ENCODE measurements around the gene DIAPH3.

DIAPH3 gene

DNA sequence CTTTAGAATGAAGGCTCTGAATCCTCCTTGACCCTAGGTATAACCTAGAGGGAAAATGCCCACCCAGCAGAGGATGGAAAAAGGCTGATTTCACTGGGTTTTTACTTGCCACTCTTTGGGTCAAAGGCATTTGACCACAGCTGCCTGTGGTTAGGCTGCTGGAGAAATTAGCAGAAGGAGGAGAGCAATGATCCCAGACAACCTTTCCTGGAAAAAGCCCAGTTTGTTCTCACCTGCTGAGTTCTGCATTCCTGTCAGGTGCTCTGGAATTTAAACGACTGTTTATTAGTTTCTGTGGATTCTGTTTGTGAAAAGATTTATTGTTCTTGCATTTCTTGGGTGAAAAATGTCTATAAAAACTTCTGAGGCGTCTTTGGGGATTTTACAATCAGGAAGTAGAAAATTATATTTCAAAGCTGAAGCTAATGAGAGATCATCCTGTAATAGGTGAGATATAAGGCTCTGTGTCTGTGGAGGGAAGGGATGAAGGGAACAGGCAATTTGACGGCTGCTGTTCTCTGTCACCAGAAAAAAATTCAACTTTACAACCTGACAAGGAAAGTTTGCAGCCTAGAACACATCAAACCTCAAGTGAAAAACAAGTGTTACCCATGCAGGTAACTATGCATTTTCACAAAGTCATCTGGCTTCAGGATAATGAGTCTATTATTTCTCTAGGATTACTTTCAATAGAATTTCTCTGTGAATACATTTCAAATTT, 519.7 kb downstream of the DIAPH3 start:
- no peak overlapping the region for H3K4me3 ChIP-seq (ENCODE audit: low read depth, low read length)
- TF ChIP-seq ZNF658 (tag by site-specific recombination; IDR thresholded peaks at IDR 0.05) = no peak
- no peak for TF ChIP-seq BCL11B (tag by site-specific recombination; IDR thresholded peaks at IDR 0.05; ENCODE audit: low read depth)
- no peak for TF ChIP-seq MYNN (tag by site-specific recombination; IDR thresholded peaks at IDR 0.05; ENCODE audit: borderline replicate concordance)
- TF ChIP-seq ZNF169 (tag by site-specific recombination; IDR thresholded peaks at IDR 0.05) = no peak
- TF ChIP-seq, protein P1, sequence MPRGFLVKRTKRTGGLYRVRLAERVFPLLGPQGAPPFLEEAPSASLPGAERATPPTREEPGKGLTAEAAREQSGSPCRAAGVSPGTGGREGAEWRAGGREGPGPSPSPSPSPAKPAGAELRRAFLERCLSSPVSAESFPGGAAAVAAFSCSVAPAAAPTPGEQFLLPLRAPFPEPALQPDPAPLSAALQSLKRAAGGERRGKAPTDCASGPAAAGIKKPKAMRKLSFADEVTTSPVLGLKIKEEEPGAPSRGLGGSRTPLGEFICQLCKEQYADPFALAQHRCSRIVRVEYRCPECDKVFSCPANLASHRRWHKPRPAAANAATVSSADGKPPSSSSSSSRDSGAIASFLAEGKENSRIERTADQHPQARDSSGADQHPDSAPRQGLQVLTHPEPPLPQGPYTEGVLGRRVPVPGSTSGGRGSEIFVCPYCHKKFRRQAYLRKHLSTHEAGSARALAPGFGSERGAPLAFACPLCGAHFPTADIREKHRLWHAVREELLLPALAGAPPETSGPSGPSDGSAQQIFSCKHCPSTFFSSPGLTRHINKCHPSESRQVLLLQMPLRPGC (tag by site-specific recombination; IDR thresholded peaks at IDR 0.05) = no peak
- TF ChIP-seq PRDM1 (tag by site-specific recombination; IDR thresholded peaks at IDR 0.05) = no peak
- no peak overlapping the region for H3K27ac ChIP-seq (ENCODE audit: extremely low read depth, low read depth, low read length)
- POLR2A ChIA-PET = no interaction called here
- H3K4me1 ChIP-seq (ENCODE audit: control insufficient read depth, insufficient read depth, low read length) = no peaks in the 10 kb centered on the region
- no peaks in the 10 kb centered on the region for H3K36me3 ChIP-seq (ENCODE audit: control insufficient read depth in 2 of 2, insufficient read depth in 1 of 2, low read length in 2 of 2)
- no peaks in the 10 kb centered on the region for H3K9me3 ChIP-seq (ENCODE audit: control insufficient read depth, insufficient read depth, low read depth, low read length)
- CTCF ChIA-PET = no interaction called here

GRCh38 chr13:59643364-59643841, 520.3 kb downstream of the DIAPH3 start:
- H3K36me3 ChIP-seq (ENCODE audit: control insufficient read depth in 2 of 2, insufficient read depth in 1 of 2, low read length in 2 of 2) = no peaks in the 10 kb centered on the region
- H3K27ac ChIP-seq (ENCODE audit: extremely low read depth, low read depth, low read length) = no peak overlapping the region
- no peaks in the 10 kb centered on the region for H3K4me1 ChIP-seq (ENCODE audit: control insufficient read depth, insufficient read depth, low read length)
- no peak for TF ChIP-seq ZNF16 (tag by site-specific recombination; IDR thresholded peaks at IDR 0.05; ENCODE audit: low read depth)
- no peak overlapping the region for H3K4me3 ChIP-seq (ENCODE audit: low read depth, low read length)
- ChIA-PET POLR2A (no interaction called here), CTCF (no interaction called here)
- H3K9me3 ChIP-seq (ENCODE audit: control insufficient read depth, insufficient read depth, low read depth, low read length) = no peaks in the 10 kb centered on the region

DNA sequence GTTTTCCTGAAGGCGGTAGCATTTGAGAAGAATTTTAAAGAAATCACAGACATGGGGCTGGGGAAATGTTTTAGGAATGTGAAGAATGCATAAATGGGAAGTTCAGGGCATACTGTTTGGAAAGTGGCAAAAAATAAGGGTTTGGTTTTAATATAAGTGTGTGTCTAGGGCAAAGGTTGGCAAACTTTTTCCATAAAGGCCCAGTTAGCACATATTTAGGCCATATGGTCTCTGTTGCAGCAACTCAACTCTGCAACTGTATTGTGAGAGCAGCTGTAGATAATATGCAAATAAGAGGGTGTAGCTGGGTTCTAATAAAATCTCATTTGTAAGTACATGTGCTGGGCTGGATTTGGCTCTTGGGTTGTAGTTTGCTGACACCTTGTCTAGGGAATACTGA, 521.9 kb downstream of the DIAPH3 start:
- H3K9me3 ChIP-seq (ENCODE audit: control insufficient read depth, insufficient read depth, low read depth, low read length) = no peaks in the 10 kb centered on the region
- no peak overlapping the region for H3K4me3 ChIP-seq (ENCODE audit: low read depth, low read length)
- no peaks in the 10 kb centered on the region for H3K36me3 ChIP-seq (ENCODE audit: control insufficient read depth in 2 of 2, insufficient read depth in 1 of 2, low read length in 2 of 2)
- H3K27ac ChIP-seq (ENCODE audit: extremely low read depth, low read depth, low read length) = no peak overlapping the region
- ChIA-PET POLR2A (no interaction called here), CTCF (interaction anchor here (0.7 kb wide), 1 partner anchor 272 kb away, joined by 3 read pairs; no protein-coding TSS in a partner anchor)
- no peaks in the 10 kb centered on the region for H3K4me1 ChIP-seq (ENCODE audit: control insufficient read depth, insufficient read depth, low read length)
- TF ChIP-seq ZBTB17 (tag by site-specific recombination; IDR thresholded peaks at IDR 0.05) = no peak
- TF ChIP-seq ZNF792 (tag by site-specific recombination; IDR thresholded peaks at IDR 0.05) = no peak
- TF ChIP-seq ZNF248 (tag by site-specific recombination; IDR thresholded peaks at IDR 0.05) = no peak
- TF ChIP-seq ZNF521 (tag by site-specific recombination; IDR thresholded peaks at IDR 0.05) = no peak
- no peak for TF ChIP-seq ZEB2 (tag by site-specific recombination; IDR thresholded peaks at IDR 0.05)
- no peak for TF ChIP-seq ZNF391 (tag by site-specific recombination; IDR thresholded peaks at IDR 0.05; ENCODE audit: borderline replicate concordance, low read depth)
- no peak for TF ChIP-seq ZXDB (tag by site-specific recombination; IDR thresholded peaks at IDR 0.05)
- TF ChIP-seq ZNF529 (tag by site-specific recombination; IDR thresholded peaks at IDR 0.05; ENCODE audit: insufficient replicate concordance) = no peak
- TF ChIP-seq ZNF473 (tag by site-specific recombination; IDR thresholded peaks at IDR 0.05) = no peak
- no peak for TF ChIP-seq ZNF639 (tag by site-specific recombination; IDR thresholded peaks at IDR 0.05)
- TF ChIP-seq KLF10 (tag by site-specific recombination; IDR thresholded peaks at IDR 0.05) = no peak
- TF ChIP-seq, protein P2, sequence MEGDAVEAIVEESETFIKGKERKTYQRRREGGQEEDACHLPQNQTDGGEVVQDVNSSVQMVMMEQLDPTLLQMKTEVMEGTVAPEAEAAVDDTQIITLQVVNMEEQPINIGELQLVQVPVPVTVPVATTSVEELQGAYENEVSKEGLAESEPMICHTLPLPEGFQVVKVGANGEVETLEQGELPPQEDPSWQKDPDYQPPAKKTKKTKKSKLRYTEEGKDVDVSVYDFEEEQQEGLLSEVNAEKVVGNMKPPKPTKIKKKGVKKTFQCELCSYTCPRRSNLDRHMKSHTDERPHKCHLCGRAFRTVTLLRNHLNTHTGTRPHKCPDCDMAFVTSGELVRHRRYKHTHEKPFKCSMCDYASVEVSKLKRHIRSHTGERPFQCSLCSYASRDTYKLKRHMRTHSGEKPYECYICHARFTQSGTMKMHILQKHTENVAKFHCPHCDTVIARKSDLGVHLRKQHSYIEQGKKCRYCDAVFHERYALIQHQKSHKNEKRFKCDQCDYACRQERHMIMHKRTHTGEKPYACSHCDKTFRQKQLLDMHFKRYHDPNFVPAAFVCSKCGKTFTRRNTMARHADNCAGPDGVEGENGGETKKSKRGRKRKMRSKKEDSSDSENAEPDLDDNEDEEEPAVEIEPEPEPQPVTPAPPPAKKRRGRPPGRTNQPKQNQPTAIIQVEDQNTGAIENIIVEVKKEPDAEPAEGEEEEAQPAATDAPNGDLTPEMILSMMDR (tag by site-specific recombination; IDR thresholded peaks at IDR 0.05) = no peak
- no peak for TF ChIP-seq ZNF488 (tag by site-specific recombination; IDR thresholded peaks at IDR 0.05)
- TF ChIP-seq, protein P3, sequence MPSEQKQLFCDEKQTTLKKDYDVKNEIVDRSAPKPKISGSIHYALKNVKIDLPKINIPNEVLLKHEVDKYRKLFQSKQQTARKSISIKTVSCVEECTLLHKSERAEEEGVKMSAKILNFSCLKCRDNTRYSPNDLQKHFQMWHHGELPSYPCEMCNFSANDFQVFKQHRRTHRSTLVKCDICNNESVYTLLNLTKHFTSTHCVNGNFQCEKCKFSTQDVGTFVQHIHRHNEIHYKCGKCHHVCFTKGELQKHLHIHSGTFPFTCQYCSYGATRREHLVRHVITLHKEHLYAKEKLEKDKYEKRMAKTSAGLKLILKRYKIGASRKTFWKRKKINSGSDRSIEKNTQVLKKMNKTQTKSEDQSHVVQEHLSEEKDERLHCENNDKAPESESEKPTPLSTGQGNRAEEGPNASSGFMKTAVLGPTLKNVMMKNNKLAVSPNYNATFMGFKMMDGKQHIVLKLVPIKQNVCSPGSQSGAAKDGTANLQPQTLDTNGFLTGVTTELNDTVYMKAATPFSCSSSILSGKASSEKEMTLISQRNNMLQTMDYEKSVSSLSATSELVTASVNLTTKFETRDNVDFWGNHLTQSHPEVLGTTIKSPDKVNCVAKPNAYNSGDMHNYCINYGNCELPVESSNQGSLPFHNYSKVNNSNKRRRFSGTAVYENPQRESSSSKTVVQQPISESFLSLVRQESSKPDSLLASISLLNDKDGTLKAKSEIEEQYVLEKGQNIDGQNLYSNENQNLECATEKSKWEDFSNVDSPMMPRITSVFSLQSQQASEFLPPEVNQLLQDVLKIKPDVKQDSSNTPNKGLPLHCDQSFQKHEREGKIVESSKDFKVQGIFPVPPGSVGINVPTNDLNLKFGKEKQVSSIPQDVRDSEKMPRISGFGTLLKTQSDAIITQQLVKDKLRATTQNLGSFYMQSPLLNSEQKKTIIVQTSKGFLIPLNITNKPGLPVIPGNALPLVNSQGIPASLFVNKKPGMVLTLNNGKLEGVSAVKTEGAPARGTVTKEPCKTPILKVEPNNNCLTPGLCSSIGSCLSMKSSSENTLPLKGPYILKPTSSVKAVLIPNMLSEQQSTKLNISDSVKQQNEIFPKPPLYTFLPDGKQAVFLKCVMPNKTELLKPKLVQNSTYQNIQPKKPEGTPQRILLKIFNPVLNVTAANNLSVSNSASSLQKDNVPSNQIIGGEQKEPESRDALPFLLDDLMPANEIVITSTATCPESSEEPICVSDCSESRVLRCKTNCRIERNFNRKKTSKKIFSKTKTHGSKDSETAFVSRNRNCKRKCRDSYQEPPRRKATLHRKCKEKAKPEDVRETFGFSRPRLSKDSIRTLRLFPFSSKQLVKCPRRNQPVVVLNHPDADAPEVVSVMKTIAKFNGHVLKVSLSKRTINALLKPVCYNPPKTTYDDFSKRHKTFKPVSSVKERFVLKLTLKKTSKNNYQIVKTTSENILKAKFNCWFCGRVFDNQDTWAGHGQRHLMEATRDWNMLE (tag by site-specific recombination; conservative IDR thresholded peaks at IDR 0.05; ENCODE audit: low read depth) = no peak
